ENCODE data around the gene SAP30BP.

SAP30BP gene

DNA sequence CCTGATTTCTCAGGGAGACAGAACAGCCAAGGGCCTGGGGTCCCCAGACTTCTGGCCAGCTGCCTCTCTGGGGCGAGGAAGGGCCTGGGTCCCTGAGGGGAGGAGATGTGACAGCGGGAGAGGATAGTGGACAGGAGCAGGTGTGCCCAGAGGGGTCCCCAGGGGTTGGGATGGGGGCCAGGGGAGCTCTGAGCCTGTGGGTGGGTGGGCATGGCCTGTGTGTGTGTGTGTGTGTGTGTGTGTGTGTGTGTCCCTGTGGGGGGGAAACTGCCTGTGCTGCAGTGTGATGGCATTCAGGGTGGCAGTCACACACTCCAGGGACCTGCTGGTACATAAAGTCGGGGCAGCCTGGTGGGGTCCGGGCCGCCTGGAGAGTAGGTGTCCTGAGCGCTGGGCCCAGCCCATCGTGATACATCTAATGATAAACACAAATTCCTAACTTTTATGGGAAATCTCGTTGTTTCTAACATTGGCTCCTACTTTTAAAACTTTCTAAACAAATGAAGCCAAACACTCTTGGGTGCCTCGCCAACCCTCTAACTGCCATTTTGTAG is 55.5 kb downstream of the SAP30BP start:
- DNase-seq: no peak

DNA sequence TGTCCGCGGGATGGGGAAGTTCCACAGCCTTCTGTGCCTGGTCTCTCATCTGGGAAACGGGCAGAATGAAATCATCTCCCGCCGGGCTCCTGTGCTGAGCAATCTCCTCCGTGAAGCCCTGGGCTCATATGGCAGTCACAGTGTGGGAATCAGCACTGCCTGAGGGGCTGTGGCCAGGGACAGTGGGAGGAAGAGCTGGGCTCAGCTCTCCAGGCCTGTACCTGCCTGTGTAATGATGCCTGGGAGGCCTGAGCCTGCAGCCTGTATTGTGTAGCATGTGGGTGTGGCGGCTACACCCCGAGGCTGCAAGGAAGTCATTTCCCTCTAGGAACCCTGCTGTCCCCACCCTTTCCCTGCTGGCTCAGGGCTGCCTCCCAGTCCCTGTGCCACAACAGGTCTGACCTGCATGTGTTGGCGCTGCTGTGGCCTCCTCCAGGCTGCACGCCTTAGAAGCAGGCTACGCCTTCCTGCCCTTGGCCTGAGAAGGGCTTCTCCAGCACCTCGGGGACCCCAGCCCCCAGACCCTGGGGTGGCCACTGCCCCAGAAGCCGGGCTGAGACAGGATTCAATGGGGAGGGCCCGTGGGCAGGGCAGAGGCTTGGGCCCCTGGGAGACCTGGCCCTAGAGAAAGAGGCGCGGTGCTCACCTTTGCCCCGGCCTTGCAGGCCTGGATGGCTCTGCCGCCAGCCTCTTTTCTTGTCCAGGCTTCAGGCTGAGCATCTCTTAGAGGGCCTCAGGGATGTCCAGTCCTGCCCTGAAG is 56.2 kb downstream of the SAP30BP start:
- no peak for DNase-seq

DNA sequence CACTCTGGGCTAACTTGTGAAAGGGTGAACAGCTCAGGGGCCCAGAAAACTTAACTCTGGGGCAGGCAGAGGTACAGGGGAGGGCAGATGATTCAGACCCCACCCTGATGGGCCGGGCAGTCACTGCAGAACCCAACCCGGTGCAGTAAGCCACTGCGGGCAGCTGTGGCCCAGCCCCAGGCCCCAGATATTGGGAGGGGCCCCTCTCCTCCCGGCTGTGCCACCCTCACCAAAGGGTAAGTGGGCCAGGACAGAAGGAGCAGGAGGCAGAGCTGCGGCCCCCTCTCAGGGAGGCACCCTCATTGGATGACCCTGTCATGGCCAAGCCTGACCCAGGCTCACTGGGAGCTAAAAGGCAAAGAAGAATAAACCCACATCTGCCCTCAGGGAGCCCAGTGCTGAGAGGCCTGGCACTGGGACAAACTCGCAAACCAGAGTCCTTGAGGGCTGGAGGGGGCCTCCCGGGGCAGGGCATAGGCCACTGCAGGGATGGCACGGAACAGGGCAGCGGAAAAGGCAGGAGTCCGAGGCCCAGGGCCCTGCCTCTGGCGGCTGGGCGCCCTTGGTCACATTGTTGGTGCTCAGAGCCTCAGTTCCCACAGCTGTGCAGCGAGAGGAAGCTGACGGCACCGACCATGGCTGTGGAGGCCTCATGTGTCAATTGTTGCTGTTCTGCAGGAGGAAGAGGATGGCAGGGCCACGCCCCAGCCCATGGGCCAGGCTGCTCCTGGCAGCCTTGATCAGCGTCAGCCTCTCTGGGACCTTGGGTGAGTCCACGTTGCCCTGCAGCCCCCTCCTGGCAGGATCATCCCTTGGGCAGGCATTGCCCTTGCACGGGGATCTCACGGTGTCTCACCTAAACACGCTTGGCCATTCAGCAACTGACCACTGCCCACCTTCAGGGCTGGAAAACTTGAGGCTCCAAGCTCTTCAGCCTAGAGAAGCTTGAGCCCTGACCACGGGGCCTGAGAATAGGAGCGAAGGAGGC is 57.2 kb downstream of the SAP30BP start:
- DNase-seq: no peak

DNA sequence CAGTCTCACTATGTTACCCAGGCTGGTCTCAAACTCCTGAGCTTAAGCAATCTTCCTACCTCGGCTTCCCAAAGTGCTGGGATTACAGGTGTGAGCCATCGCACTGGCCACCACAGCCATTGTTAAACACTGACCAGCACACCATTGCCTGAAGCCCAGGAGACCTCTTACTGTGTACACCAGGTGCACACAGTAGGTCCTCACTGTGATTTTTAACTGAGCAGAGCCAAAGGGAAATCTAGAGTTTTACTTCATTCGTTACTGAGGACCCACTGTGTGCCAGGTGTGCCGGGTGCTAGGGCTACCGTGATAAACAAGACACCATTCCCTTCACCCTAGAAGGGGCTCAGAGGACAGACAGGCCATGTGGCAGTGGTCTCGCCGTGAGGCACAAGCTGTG is 58.4 kb downstream of the SAP30BP start:
- DNase-seq: no peak

DNA sequence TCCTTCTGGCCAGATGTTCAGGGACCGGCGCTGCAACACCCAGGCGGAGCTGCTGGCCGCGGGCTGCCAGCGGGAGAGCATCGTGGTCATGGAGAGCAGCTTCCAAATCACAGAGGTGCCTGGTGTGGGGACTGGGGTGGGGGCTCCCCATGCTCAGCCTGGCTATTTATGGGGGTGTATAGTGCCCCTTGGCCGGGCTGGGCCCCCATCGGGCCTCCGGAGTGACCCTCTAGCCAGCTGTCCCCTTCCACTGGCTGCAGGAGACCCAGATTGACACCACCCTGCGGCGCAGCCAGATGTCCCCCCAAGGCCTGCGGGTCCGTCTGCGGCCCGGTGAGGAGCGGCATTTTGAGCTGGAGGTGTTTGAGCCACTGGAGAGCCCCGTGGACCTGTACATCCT is 60.3 kb downstream of the SAP30BP start:
- no peak for DNase-seq

DNA sequence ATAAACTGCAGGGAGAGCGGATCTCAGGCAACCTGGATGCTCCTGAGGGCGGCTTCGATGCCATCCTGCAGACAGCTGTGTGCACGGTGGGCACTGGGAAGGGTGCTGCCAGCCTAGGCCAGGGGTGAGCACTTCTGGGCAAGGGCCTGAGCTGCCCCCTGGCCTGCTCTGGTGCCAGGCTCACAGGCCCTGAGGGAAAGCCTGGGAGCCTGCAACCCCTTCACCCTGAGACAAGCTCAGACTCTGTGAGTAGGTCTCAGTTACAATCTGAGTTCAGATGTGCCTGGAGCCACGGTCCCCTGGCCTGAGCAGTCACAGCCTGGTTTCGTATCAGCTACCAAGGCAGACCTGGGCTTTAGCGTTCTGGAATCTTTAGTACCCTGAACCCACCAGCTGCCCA is 62.2 kb downstream of the SAP30BP start:
- DNase-seq: no peak

DNA sequence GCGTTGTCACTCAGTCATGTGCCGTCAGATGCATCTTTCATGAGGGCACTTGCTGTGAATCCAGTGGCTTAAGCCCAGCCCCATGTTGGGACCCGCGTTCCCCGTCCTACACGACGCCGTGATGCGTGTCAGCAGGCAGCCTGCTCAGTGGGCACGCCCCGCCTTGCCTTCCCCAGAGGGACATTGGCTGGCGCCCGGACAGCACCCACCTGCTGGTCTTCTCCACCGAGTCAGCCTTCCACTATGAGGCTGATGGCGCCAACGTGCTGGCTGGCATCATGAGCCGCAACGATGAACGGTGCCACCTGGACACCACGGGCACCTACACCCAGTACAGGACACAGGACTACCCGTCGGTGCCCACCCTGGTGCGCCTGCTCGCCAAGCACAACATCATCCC is 62.9 kb downstream of the SAP30BP start:
- DNase-seq: no peak

DNA sequence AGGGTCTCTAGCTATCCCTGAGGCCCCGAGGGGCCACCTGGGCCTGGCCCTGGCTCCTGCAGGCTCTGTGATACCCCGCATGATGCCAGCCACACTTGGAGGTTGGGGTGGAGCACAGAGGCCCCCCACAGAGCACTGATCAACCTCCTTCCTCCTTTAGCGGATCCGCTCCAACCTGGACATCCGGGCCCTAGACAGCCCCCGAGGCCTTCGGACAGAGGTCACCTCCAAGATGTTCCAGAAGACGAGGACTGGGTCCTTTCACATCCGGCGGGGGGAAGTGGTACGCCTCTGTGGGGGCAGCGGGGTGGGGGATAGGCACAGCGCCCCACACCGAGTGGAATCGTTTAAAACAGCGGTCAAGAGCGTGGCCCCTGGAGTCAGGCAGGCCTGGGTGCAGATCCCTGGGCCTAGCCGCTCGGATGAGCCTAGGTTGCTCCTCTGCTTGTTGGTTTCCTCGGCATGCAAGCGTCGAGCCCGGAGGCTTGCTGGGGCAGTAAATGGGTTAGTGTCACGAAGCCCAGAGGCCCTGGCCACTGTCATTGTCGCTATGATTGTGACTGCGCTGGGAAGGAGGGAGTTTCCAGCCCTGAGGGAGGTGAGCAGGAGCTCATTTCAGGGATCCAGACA is 64.1 kb downstream of the SAP30BP start:
- DNase-seq: no peak

DNA sequence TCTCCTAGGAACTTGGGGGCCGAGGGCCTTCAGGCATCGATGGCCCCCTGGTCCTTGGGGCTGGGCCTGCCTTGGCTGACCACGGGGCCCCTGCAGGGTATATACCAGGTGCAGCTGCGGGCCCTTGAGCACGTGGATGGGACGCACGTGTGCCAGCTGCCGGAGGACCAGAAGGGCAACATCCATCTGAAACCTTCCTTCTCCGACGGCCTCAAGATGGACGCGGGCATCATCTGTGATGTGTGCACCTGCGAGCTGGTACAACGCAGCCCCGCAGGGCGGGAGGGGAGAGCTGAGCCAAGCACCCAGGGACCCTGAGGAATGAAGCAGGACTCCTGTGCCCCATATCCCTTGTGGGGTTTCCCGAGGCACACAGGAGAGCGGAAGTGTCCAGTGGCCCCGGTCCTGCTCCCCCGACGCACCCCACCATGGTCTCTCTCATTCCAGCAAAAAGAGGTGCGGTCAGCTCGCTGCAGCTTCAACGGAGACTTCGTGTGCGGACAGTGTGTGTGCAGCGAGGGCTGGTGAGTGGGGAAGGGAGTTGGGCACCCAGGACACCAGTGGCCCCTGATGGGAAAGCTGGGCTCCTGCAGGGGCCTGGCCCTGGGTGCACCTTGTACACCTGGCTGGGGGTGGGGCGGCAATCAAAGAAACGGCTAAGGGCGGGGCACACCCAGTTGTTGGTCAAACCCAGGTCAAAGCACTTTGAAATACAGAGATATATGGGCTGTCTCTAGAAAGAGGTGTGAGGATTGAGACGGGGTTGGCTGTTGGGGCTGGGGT is 64.8 kb downstream of the SAP30BP start:
- DNase-seq: no peak

DNA sequence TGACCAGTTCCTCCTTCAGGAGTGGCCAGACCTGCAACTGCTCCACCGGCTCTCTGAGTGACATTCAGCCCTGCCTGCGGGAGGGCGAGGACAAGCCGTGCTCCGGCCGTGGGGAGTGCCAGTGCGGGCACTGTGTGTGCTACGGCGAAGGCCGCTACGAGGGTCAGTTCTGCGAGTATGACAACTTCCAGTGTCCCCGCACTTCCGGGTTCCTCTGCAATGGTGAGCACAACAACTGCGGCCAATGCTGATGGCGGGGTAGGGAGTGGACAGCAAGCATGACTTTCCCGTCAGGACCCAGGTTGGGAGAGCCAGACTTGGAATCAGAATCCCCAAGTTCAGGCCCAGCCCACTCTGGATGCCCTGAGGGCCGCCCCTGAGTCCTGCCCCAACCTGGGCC is 66.3 kb downstream of the SAP30BP start:
- no peak for DNase-seq

DNA sequence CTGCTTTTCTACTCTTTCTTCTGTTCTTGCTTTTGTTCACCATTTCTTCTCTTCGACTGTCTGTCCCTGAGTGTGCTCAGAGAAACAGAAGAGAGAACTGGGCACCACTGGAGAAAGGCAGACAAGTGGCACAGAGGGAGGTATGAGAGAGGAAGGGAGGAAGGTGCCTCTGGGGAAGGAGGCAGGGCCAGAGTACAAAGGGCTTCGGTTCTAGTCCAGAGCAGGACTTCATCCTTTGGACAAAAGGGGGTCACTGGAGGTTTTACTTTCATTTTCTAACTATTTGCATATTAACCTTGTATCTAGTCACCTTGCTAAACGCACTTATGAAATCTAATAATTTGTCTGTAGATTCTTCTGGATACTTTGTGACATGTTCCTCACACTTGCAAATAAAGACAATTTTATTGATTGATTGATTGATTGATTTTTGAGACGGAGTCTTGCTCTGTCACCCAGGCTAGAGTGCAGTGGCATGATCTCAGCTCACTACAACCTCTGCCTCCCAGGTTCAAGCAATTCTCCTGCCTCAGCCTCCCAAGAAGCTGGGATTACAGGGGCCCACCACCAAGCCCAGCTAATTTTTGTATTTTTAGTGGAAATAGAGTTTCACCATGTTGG is 67.6 kb downstream of the SAP30BP start:
- no peak for DNase-seq

DNA sequence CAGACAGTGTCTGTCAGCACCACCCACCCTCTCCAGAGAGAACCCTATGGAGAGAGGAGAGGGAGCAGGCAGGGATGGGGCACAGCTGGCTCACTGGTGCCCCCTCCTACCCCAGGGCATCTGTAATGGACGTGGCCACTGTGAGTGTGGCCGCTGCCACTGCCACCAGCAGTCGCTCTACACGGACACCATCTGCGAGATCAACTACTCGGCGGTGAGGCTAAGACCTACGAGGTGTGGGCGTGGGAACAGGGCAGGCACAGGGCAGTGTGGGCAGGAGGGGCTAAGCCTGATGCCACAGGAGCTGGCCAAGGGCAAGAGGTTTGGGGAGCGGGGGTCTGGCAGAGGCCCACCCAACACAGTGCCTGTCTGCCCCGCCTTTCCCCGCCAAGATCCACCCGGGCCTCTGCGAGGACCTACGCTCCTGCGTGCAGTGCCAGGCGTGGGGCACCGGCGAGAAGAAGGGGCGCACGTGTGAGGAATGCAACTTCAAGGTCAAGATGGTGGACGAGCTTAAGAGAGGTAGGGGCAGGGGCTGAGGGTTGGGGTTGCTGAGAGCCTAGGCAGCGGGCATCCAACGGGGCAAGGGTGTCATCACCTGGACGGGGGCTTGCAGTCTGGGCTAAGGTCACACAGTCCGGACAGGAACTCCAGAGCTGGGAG is 69.2 kb downstream of the SAP30BP start:
- DNase-seq: no peak

DNA sequence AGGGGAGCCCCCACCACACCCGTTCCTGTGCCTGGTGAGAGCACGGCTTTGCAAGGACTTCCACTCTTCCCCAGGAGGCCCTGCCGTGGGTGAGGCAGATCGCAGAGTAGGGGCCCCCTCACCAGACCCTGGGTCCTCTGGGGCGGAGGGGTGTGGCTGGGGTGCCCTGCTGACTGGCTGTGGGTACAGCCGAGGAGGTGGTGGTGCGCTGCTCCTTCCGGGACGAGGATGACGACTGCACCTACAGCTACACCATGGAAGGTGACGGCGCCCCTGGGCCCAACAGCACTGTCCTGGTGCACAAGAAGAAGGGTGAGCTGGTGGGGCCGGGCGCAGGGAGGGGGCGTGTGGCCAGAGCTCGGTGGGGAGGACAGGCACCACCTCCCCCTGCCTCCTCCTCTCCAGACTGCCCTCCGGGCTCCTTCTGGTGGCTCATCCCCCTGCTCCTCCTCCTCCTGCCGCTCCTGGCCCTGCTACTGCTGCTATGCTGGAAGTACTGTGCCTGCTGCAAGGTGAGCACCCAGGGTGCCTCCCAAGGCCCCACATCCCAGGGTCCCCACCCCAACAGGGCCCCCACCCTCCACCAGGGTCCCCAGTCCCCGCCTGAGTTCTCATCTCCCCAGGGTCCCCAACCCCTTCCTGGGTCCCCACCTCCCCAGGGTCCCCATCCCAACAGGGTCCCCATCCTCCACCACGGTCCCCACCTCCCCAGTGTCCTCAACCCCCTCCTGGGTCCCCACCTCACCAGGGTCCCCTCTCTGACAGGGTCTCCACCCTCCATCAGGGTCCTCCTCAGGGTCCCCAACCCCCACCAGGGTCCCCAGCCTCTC is 70.2 kb downstream of the SAP30BP start:
- DNase-seq: no peak

DNA sequence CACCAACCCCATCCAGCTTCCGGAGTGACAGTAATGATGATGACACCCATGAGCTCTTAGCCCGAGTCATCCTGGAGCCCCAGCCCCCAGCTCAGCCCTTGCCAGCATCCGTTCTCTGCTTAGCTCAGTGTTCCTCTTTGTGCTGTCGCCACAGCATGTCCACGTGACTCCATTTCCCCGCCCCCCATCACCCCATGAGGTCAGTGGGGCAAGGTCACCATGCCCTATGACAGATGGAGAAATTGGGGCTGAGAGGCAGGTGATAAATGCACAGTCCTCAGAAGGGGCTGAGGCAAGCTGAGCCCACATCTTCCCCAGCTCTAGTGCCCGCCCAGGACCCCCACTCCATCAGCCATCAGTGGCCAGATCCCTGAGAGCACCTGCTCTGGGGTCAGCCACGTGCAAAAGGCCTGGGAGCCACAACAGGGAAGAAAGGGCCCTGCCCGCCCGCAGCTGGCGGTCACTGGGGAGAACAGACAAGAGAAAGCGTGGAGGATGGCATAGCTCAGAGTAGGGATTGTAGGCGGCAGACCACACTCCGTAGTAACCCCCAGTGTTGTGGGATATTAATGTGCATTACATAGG is 71.2 kb downstream of the SAP30BP start:
- no peak for DNase-seq

DNA sequence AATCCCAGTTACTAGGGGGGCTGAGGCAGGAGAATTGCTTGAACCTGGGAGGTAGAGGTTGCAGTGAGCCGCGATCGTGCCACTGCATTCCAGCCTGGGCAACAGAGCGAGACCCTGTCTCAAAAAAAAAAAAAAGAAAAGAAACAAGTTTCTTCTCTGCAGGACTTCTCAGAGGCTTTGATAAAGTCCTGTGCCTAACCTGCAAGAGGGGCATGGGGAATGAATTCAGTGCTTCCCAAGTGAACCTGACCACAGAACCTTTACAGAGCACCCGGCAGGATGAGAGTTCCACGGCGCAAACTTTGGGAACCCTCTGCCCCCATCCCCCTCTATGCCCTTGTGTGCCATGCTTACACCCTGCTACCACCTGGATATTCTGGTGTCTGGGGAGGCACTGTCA is 72.0 kb downstream of the SAP30BP start:
- DNase-seq: no peak

DNA sequence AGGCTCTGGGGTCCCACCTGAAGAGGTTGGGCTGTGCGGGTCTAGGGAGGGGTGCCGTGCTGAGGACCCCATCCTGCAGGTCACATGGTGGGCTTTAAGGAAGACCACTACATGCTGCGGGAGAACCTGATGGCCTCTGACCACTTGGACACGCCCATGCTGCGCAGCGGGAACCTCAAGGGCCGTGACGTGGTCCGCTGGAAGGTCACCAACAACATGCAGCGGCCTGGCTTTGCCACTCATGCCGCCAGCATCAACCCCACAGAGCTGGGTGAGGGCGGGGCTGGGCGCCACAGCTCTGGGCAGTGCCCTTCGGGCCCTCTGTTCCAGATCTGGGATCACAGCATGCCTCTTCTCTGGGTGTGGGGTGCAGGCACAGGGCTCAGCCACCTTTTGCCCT is 72.7 kb downstream of the SAP30BP start:
- DNase-seq: no peak

DNA sequence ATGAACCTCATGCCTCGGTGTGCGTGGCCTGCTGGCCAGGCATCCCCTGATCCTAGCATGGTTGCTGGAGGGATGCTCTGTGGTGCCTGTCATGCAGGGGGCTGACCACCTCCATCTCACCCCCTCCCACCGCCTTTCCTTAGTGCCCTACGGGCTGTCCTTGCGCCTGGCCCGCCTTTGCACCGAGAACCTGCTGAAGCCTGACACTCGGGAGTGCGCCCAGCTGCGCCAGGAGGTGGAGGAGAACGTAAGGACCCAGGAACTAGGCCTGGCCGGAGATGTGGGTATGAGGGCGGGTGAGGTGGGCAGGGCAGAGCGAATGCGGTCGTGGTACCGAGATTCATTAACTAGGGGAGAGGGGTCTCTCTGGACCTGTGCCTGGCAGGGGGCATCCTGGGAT is 73.1 kb downstream of the SAP30BP start:
- no peak for DNase-seq

DNA sequence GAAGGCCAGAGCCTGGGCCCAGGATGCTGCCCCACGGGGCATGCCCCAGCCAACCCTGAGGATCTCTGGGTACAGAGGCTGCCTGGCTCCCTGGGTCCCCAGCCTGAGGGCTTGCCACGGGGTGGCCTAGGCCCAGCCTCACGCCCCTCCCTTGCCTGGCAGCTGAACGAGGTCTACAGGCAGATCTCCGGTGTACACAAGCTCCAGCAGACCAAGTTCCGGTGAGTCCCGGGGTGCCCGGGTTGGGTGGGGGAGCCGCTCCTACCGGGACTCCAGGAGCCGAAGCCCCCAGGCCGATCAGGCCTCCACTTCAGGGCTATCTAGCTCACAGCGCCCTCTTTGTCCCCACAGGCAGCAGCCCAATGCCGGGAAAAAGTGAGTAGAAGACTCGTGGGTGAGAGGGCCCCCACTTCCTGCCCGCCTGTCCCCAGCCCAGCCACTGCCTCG is 73.5 kb downstream of the SAP30BP start:
- DNase-seq: no peak

DNA sequence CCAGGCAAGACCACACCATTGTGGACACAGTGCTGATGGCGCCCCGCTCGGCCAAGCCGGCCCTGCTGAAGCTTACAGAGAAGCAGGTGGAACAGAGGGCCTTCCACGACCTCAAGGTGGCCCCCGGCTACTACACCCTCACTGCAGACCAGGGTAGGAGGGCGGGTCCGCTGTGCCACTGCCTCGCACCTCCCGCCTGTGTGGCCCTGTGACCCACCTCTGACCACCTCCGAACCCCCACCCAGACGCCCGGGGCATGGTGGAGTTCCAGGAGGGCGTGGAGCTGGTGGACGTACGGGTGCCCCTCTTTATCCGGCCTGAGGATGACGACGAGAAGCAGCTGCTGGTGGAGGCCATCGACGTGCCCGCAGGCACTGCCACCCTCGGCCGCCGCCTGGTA is 75.2 kb downstream of the SAP30BP start:
- DNase-seq: no peak

DNA sequence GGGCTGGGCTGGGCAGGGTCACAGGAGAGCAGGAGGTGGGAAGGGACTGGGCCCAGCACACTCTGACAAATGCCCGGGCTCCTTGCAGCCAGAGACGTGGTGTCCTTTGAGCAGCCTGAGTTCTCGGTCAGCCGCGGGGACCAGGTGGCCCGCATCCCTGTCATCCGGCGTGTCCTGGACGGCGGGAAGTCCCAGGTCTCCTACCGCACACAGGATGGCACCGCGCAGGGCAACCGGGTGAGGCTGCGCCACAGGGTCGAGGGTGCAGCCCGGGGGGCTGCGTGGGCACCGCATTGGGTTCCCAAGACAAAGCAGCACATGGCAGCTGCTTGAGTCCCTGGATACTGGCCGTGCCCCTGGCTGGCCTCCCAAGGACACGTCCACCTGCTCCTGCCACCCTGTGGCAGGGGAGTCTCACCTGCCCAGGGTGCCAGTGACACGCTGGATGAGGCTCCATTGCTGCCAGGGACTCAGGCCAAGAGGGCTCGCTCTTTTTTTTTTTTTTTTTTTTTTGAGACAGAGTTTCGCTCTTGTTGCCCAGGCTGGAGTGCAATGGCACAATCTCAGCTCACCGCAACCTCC is 76.6 kb downstream of the SAP30BP start:
- no peak for DNase-seq
